8988T (cell line): ENCODE data around the gene TTC9B.
"Not testable (repeated sequence)": the region's sequence is repeated elsewhere in the genome, so short reads cannot be mapped to it uniquely, and the experiment has no call there.

Experiments used
- DNase-seq: peaks from one replicate; pipeline ENCODE4 v3.0.0; 2011

Gene TTC9B

GRCh38 chr19:40232479-40232878 is 14.3 kb upstream of the TTC9B start:
- no peak for DNase-seq

GRCh38 chr19:40231544-40232424 is 13.6 kb upstream of the TTC9B start:
- no peak for DNase-seq

DNA sequence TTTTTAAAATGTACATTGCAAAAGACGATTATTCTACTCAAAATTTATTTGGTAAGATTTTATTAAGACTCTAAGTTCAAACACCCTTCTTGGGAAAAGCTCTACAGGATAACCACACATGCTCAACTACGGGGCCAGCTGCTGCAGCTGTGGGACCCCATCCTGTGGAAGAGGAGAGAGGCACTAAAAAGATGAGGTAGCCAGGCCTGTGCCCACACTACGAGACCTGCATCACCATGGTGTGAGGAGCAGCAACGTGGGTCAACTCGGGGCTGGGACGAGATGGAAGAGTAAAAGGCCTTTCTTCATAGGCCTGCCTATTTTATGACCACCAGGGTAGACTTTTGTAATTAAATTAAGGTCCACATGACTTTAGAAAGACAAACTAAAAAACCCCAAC is 12.9 kb upstream of the TTC9B start:
- no peak for DNase-seq

GRCh38 chr19:40229926-40230417 is 11.8 kb upstream of the TTC9B start:
- DNase-seq, result no peak

GRCh38 chr19:40229484-40229883 is 11.3 kb upstream of the TTC9B start:
- DNase-seq, result no peak

DNA sequence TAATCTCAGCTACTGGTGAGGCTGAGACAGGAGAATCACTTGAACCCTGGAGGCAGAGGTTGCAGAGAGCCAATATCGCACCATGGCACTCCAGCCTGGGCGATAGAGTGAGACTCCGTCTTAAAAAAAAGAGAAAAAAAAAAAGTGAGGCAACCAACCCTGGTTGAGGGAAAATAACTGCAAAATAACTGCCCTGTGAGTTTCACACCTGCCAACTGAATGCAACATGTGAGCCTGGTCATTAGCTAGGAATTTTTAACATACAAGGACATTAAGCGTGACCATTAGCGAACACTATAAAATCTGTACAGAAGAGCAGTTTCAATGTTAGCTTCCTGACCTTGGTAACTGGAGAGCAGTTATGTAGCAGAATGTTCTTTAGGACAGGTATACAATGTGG is 10.7 kb upstream of the TTC9B start:
- DNase-seq, result no peak

DNA sequence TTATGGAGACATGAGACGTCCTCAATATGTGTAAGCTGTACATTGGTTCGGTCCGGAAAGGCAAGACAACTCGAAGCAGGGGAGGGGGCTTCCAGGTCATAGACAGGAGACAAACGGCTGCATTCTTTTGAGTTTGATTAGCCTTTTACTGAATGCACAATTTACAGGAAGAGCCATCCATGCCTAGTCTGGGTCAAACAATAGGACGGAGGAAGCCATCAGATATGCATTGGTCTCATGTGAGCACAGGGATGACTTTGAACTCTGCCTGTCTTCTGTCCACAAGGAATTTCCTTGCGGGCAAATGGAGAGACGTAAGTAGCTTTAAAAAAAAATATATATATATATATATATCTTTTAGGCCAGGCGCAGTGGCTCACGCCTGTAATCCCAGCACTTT is 10.2 kb upstream of the TTC9B start:
- DNase-seq, result no peak

DNA sequence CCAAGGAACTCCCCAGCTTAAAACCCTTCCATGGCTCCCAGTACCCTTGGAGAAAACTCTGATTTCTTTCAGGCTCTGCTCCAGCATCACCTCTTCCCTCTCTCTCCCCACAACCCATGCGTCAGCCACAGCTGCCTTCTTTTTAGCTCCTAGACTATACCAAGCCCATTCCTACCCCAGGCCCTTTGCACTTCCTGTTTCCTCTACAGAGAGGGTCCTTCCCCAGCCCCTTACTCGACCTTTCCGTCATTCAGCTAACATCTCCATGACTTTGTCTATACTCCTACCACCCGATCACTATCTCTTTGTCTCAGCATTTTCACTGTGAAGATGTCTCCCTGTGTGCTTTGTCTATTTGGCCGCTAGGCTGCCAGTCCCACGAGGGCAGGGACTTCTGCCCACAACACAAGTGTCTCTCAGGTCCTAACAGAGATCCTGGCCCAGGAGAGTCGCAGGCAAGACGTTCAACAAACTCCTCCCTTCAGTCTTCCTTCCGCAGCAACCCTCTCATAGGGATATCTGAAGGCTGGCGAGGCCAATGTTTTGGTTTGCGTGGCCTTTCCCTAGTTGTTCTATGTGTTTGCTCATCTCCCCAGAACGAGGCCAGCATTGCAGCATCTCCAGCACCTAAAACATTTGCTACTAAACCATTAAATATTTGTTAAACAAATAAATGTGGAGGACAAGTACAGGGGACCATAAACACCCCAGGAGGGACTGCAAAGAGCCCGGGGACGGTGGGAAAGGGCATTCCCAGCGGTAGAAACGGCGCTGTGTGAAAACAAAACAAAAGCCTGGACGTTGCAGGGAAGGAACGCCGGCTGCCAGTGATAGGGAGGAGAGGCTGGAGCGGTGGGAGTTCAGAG is 7.5 kb upstream of the TTC9B start:
- no peak for DNase-seq

DNA sequence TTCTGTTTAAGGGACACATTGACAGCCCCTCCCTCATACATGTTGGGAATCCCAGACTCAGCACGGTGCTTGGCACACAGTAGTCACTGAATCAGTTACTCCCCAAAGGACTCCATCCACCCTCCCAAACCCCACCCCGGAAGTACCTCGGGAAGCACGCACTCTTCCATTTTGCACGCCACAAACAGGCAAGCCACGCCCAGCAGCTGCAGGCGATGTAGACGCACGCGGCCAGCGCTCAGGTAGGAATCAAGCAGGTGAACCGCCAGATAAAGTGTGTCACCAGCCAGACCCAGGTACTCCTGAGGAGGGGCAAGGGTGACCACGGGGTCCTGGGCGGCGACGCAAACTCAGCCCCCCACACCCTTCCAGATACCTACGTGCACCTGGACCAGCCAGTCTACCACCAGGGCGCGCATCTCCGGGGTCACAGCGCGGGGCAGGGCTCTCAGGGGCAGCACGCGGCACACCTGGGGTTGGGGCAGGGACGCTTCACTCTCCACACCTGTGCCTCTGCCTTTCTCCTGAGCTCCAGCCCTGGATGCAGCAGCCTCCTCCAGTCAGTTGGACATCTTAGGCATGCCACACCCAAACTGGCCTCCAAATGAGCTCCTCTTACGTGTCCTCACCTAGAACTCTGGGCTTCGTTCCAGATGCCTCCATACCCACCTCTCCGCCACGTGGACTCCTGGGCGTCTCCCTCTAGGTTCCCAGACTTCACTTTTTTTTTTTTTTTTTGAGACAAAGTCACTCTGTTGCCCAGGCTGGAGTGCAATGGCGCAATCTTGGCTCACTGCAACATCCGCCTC is 6.4 kb upstream of the TTC9B start:
- no peak for DNase-seq

- DNase-seq, result no peak
Observed at GRCh38 chr19:40223135-40223822, 5.1 kb upstream of the TTC9B start.

DNA sequence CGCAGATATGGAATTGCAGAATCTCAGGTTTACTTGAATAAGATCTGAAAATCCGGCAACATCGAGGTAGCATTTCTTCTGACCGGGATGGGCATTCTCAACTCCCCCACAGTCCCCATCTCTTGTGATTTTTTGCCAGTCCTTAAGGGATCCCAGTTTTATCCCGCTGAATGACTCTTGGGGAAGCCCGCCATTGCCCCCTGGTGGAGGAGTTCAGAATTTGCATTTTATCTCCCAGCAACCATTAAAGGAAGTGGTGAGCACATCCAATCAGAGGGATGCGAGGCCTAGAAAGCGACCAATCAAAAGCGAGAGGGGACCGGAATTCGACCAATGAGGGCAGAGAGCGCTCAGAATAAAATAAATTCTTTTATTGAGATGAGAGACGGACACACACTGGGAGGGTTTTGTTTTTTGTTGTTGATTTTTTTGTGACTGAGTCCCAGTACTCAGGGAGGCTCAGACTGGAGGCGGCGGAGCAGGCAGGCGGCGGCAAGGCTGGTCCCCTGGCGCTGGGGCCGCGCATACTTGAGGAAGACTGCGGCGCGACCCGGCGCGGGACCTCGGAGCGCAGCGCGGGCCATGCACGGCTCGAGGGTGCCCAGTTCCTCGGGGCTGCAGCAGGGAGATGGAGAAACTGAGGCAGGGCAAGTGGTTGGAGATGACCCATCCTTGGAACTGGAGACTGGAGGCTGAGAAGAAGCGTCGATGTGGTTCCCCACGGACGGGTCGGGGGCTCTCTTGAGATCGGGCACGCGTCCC is 3.9 kb upstream of the TTC9B start:
- DNase-seq, result peak; percentile 95

- DNase-seq, result no peak
Observed at GRCh38 chr19:40220674-40221073, 2.5 kb upstream of the TTC9B start.

GRCh38 chr19:40219721-40220276 is 1.6 kb upstream of the TTC9B start:
- DNase-seq, result no peak

DNA sequence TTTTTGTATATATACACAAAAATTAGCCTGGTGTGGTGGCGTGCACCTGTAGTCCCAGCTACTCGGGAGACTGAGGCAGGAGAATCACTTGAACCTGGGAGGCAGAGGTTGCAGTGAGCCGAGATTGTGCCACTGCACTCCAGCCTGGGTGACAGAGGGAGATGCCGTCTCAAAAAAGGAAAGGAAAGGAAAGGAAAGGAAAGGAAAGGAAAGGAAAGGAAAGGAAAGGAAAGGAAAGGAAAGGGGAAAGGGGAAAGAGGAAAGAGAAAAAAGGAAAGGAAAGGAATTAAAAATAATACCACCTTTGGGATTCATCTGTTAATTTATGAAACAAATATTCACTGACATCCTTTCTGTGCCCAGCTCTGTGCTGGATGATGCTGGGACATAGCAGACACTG is 845 bp upstream of the TTC9B start:
- DNase-seq, result not testable (repeated sequence)

- no peak for DNase-seq
Observed at GRCh38 chr19:40217027-40217810, 965 bp downstream of the TTC9B start.

DNA sequence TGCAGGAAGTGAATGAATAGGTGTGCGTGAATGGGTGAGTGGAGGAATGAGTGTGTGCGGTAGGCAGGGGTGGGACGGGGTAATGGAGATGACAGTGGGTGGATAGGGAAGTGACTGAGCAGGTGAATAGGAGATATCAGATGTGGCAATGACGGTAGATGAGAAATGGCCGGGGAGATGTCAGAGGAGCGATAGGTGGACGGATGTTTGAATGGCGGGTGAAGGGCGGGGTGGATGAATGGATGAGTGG is 1.5 kb downstream of the TTC9B start:
- DNase-seq, result no peak

GRCh38 chr19:40216013-40216776 is 2.0 kb downstream of the TTC9B start:
- no peak for DNase-seq

GRCh38 chr19:40214936-40215335 is 3.2 kb downstream of the TTC9B start:
- DNase-seq, result no peak

DNA sequence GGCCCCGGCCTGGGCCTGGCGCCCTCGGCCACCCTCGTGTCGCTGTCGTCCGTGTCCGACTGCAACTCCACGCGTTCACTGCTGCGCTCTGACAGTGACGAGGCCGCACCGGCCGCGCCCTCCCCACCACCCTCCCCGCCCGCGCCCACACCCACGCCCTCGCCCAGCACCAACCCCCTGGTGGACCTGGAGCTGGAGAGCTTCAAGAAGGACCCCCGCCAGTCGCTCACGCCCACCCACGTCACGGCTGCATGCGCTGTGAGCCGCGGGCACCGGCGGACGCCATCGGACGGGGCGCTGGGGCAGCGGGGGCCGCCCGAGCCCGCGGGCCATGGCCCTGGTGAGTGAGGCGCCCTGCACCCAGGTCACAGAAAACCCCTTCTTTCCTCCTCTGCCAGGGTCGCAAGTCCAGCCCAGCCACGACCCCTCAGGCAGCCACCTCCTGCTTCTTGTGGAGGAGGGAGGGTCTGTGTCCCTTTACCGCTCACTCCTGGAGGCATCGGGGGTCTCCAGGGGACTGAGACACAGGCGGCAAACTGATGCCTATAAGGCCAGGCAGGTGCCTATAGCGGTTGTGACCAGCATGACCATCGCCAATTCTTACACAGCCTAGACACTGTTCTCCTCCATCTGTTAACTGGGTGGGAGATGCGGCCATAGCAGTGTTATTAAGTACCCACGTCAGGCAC is 4.2 kb downstream of the TTC9B start:
- DNase-seq, result no peak
